AG09309 (cell line): ENCODE measurements around the gene GNAZ.
"Not testable (repeated sequence)": the region's sequence is repeated elsewhere in the genome, so short reads cannot be mapped to it uniquely, and the experiment has no call there.

Experiments
- DNase-seq: peaks from one replicate; pipeline ENCODE4 v3.0.0-alpha.2; 2010; ENCODE audit warnings: low read depth
- H3K4me3 ChIP-seq: 2 replicates; pipeline ENCODE4 v1.5.1; 2011; ENCODE audit warnings: mild to moderate bottlenecking, low read depth, low read length, moderate library complexity; ENCODE audit not compliant: control insufficient read depth
- TF ChIP-seq, protein P1 (sequence below): IDR thresholded peaks from 2 replicates; pipeline ENCODE4 v1.5.1; 2011; ENCODE audit warnings: mild to moderate bottlenecking, low read depth, low read length, inconsistent platforms; ENCODE audit not compliant: insufficient read depth, control insufficient read depth; ENCODE audit errors: missing control alignments

Gene GNAZ

GRCh38 chr22:23045461-23045860 is 24.9 kb upstream of the GNAZ start:
- no peak overlapping the region for H3K4me3 ChIP-seq
- no peak for DNase-seq
- TF ChIP-seq, protein P1, sequence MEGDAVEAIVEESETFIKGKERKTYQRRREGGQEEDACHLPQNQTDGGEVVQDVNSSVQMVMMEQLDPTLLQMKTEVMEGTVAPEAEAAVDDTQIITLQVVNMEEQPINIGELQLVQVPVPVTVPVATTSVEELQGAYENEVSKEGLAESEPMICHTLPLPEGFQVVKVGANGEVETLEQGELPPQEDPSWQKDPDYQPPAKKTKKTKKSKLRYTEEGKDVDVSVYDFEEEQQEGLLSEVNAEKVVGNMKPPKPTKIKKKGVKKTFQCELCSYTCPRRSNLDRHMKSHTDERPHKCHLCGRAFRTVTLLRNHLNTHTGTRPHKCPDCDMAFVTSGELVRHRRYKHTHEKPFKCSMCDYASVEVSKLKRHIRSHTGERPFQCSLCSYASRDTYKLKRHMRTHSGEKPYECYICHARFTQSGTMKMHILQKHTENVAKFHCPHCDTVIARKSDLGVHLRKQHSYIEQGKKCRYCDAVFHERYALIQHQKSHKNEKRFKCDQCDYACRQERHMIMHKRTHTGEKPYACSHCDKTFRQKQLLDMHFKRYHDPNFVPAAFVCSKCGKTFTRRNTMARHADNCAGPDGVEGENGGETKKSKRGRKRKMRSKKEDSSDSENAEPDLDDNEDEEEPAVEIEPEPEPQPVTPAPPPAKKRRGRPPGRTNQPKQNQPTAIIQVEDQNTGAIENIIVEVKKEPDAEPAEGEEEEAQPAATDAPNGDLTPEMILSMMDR = no peak

DNA sequence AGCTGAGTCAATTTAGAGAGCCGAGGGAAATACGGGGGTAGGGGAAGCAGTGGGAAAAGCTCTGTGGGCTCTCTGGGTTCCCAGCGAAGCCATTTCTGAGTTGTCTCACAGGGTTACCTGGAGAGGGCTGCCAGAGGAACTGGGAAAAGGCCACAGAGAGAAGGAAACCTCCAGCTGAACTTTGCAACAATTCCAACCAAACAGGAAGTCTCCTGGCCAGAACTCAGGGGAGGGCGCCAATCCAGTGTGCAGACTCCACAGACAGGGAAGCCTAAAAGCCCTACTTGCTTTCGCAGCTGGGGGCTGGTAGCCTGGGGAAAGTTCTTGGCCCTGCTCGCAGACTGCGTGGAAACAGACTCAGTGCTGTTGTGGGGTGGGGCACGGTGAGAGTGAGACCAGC is 23.1 kb upstream of the GNAZ start:
- no peak overlapping the region for H3K4me3 ChIP-seq
- DNase-seq = no peak
- TF ChIP-seq, protein P1 = no peak

- H3K4me3 ChIP-seq = no peak overlapping the region
- DNase-seq = no peak
- TF ChIP-seq, protein P1 = no peak
Observed at GRCh38 chr22:23047742-23048141, 22.6 kb upstream of the GNAZ start.

DNA sequence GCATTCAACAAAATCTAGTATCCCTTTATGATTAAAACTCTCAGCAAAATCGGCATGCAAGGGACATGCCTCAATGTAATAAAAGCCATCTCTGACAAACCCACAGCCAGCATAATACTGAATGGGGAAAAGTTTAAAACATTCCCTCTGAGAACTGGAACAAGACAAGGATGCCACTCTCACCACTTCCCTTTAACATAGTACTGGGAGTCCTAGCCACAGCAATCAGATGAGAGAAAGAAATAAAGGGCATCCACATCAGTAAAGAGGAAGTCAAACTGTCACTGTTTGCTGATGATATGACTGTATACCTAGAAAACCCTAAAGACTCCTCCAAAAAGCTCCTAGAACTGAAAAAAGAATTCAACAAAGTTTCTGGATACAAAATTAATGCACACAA is 19.8 kb upstream of the GNAZ start:
- not testable (repeated sequence) for H3K4me3 ChIP-seq, DNase-seq

DNA sequence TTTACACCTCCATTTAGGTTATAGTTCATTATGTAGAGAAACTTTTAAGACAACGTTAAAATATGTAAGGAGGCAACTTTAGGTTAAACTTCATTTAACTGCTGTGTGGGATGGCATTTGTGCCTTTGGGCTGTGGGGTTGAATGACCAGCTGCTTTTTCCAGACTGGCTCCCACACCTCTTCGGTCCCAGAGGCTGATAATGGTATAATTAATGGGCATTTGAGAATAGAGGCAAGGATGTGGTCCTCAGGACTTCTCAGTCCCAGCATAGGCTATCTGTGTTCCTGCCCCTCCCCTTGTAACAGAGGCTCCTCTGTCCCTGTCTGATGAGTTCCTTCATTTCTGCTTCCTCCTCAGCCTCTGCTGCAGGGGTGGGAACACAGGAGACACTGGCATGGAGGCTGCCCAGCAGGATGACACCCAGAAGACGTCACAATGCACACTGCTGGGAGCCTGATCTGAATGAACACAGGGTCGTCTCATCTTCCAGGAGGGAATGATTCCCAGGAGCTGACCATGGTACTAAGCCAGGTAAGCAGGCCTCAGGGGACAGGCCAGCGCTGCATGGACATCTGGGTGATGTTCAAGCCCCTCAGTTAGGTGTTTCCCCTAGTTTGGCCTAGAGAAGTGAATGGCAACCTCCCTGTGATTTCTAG is 17.1 kb upstream of the GNAZ start:
- no peak for DNase-seq
- H3K4me3 ChIP-seq = no peak overlapping the region
- TF ChIP-seq, protein P1 = no peak

DNA sequence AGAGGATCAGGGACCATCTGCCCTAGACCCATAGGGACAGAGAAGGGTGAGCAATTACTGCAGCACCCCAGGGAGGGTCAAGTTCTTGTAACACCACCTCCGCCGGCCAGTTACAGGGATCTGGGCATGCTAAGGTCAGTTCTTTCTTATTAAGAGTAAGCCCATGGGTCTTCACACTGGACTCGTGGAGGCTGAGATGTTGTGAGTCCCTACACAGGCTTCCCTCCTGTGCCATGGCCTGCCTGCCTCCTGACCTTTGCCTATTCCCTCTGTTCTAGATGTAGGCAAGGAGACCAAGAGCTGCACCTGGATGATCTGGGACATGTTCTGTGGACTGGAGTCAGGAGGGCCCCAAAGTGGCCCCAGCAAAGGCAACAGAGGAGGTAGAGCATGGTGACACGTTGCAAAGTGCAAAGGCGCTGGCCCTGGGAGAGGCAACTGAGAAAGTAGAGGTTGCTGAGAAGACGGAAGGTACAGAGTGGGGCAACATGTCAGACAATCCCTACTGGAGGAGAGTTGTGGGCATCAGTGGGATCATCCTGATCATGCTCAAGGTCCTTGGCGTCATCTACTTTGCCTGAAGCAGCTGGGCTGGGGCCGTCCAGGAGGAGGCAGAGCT is 16.3 kb upstream of the GNAZ start:
- DNase-seq = no peak
- no peak overlapping the region for H3K4me3 ChIP-seq
- TF ChIP-seq, protein P1 = no peak

DNA sequence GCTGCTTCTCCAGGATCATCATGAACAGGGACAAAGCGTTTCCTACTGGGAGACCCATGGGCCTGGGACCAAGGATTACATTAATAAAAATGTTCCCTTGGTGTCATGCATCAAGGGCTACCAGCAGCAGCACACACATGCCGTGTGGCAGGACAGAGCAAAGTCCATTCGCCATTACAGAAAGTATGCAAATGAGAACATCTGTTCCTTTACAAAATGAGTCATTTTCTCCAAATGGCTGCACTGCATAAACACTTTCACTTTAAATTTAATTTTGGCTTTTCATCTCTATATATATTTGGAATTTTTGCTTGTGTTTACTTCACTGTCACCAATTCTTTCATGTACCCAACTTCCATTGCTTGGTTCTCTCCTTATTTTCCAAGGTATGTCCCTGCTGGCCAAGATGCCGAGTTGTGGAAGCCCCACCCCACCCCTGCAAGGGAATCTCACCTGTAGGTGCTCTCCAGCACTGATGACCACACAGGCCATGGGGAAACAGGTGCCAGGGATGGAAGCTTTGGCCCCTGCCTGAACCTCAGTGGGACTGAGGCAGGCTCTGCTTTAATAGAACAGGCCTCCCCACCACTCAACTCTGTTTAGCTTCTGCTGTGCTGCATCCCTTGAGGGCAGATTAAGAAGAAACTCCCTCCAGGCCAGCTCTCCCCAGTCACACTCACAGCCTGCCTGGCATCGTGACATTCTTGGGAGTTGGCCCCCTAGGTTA is 15.6 kb upstream of the GNAZ start:
- TF ChIP-seq, protein P1 = no peak
- DNase-seq = no peak
- no peak overlapping the region for H3K4me3 ChIP-seq
